ENCODE data around the gene TBC1D20.

TBC1D20 gene

DNA sequence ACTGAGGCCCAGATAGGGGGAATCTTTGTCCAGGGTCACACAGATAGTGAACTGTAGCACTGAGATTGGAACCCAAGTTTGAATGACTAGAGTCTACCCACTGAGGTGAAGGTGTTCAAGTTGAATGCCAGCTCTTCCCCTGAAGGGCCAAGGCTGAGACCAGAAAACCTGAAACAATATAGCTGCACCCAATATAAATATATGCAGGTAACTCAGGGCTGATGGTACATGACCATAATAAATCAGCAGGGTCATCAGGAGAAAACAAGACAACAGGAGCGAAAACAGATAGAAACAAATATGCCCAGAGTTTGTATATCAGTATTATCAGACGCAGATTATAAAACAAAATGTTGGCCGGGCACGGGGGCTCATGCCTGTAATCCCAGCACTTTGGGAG, 58.2 kb downstream of the TBC1D20 start:
- TF ChIP-seq TOX (CRISPR knock-in tag; IDR thresholded peaks at IDR 0.05; ENCODE audit: borderline replicate concordance): no peak
- no peak for TF ChIP-seq ISL1 (CRISPR knock-in tag; IDR thresholded peaks at IDR 0.05)
- TF ChIP-seq RARB (CRISPR knock-in tag; IDR thresholded peaks at IDR 0.05): no peak
- TF ChIP-seq, protein P1, sequence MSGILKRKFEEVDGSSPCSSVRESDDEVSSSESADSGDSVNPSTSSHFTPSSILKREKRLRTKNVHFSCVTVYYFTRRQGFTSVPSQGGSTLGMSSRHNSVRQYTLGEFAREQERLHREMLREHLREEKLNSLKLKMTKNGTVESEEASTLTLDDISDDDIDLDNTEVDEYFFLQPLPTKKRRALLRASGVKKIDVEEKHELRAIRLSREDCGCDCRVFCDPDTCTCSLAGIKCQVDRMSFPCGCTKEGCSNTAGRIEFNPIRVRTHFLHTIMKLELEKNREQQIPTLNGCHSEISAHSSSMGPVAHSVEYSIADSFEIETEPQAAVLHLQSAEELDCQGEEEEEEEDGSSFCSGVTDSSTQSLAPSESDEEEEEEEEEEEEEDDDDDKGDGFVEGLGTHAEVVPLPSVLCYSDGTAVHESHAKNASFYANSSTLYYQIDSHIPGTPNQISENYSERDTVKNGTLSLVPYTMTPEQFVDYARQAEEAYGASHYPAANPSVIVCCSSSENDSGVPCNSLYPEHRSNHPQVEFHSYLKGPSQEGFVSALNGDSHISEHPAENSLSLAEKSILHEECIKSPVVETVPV (CRISPR knock-in tag; IDR thresholded peaks at IDR 0.05): no peak
- TF ChIP-seq CREB5 (CRISPR knock-in tag; IDR thresholded peaks at IDR 0.05; ENCODE audit: low read depth): no peak
- no peak for TF ChIP-seq ARNTL (CRISPR knock-in tag; IDR thresholded peaks at IDR 0.05; ENCODE audit: borderline replicate concordance, low read depth)
- no peak for TF ChIP-seq OSR1 (CRISPR knock-in tag; IDR thresholded peaks at IDR 0.05)
- TF ChIP-seq ZNF565 (CRISPR knock-in tag; conservative IDR thresholded peaks at IDR 0.05; ENCODE audit: low read depth): no peak
- no peak for ATAC-seq

DNA sequence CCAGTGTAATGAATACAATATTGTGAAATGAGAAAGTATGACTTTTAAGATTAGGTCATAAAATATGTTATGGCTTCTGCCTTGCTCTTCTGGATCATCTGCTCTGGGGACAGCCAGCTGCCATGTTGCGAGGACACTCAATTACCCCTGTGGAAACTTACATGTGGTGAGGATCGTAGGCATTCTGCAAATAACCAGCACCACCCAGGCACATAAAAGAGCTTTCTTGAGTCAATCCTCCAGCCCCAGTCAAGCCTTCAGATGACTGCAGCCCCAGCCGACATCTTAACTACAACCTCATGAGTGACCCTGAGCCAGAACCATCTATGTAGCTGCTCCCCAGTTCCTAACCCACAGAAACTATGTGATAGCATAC, 58.8 kb downstream of the TBC1D20 start:
- TF ChIP-seq ZNF70 (CRISPR knock-in tag; IDR thresholded peaks at IDR 0.05): no peak
- TF ChIP-seq ZFP3 (CRISPR knock-in tag; IDR thresholded peaks at IDR 0.05): no peak
- no peak for TF ChIP-seq GLIS3 (CRISPR knock-in tag; IDR thresholded peaks at IDR 0.05)
- TF ChIP-seq ZC3H10 (CRISPR knock-in tag; IDR thresholded peaks at IDR 0.05): no peak
- no peak for TF ChIP-seq TSHZ2 (CRISPR knock-in tag; IDR thresholded peaks at IDR 0.05)
- no peak for TF ChIP-seq ARNTL (CRISPR knock-in tag; IDR thresholded peaks at IDR 0.05; ENCODE audit: borderline replicate concordance, low read depth)
- no peak for TF ChIP-seq ISL1 (CRISPR knock-in tag; IDR thresholded peaks at IDR 0.05)
- TF ChIP-seq ZFP30 (CRISPR knock-in tag; IDR thresholded peaks at IDR 0.05): no peak
- TF ChIP-seq TCF4 (CRISPR knock-in tag; IDR thresholded peaks at IDR 0.05; ENCODE audit: borderline replicate concordance): no peak
- TF ChIP-seq PPARA (CRISPR knock-in tag; IDR thresholded peaks at IDR 0.05; ENCODE audit: borderline replicate concordance): no peak
- TF ChIP-seq RARB (CRISPR knock-in tag; IDR thresholded peaks at IDR 0.05): no peak
- no peak for TF ChIP-seq ESRRG (CRISPR knock-in tag; IDR thresholded peaks at IDR 0.05)
- TF ChIP-seq POU6F1 (CRISPR knock-in tag; IDR thresholded peaks at IDR 0.05; ENCODE audit: borderline replicate concordance, low read depth): no peak
- no peak for TF ChIP-seq ZNF565 (CRISPR knock-in tag; conservative IDR thresholded peaks at IDR 0.05; ENCODE audit: low read depth)
- no peak for TF ChIP-seq BACH2 (CRISPR knock-in tag; IDR thresholded peaks at IDR 0.05; ENCODE audit: borderline replicate concordance)
- ATAC-seq: no peak

GRCh38 chr20:402898-403581, 59.3 kb downstream of the TBC1D20 start:
- ATAC-seq: no peak
- TF ChIP-seq CREB5 (CRISPR knock-in tag; IDR thresholded peaks at IDR 0.05; ENCODE audit: low read depth) (no peak), PPARA (CRISPR knock-in tag; IDR thresholded peaks at IDR 0.05; ENCODE audit: borderline replicate concordance) (no peak), ZNF8 (CRISPR knock-in tag; IDR thresholded peaks at IDR 0.05) (no peak), TCF4 (CRISPR knock-in tag; IDR thresholded peaks at IDR 0.05; ENCODE audit: borderline replicate concordance) (no peak), ZC3H10 (CRISPR knock-in tag; IDR thresholded peaks at IDR 0.05) (no peak), TSHZ2 (CRISPR knock-in tag; IDR thresholded peaks at IDR 0.05) (no peak), ZFP30 (CRISPR knock-in tag; IDR thresholded peaks at IDR 0.05) (no peak), ZNF565 (CRISPR knock-in tag; conservative IDR thresholded peaks at IDR 0.05; ENCODE audit: low read depth) (no peak), ISL1 (CRISPR knock-in tag; IDR thresholded peaks at IDR 0.05) (no peak)
- TF ChIP-seq, protein P1 (CRISPR knock-in tag; IDR thresholded peaks at IDR 0.05): no peak
- TF ChIP-seq, protein P2, sequence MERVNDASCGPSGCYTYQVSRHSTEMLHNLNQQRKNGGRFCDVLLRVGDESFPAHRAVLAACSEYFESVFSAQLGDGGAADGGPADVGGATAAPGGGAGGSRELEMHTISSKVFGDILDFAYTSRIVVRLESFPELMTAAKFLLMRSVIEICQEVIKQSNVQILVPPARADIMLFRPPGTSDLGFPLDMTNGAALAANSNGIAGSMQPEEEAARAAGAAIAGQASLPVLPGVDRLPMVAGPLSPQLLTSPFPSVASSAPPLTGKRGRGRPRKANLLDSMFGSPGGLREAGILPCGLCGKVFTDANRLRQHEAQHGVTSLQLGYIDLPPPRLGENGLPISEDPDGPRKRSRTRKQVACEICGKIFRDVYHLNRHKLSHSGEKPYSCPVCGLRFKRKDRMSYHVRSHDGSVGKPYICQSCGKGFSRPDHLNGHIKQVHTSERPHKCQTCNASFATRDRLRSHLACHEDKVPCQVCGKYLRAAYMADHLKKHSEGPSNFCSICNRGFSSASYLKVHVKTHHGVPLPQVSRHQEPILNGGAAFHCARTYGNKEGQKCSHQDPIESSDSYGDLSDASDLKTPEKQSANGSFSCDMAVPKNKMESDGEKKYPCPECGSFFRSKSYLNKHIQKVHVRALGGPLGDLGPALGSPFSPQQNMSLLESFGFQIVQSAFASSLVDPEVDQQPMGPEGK (CRISPR knock-in tag; IDR thresholded peaks at IDR 0.05; ENCODE audit: borderline replicate concordance): no peak
